Measurements from ENCODE around the gene GAS1.

The GAS1 gene

DNA sequence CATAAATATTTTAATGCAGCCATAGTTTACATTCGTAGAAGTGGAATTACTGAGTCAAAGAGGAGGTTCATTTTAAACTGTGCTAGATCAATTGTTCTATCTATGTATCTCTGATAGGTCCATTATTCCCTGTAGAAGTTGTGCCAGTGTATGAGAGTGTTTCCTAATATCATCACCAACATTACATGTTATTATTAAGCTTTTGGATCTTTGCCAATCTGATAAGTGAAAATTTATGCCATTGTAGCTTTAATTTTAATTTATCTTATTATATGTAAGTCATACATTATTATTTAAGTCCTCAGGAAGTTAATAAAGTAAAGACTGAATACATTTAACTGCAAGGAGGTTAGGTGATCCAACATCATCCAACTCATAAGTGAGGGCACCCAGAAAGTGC, 10.9 kb upstream of the GAS1 start:
- TF ChIP-seq ISL1 (CRISPR knock-in tag; IDR thresholded peaks at IDR 0.05) (peak; percentile 67), ZC3H10 (CRISPR knock-in tag; IDR thresholded peaks at IDR 0.05) (no peak)
- ATAC-seq = no peak

DNA sequence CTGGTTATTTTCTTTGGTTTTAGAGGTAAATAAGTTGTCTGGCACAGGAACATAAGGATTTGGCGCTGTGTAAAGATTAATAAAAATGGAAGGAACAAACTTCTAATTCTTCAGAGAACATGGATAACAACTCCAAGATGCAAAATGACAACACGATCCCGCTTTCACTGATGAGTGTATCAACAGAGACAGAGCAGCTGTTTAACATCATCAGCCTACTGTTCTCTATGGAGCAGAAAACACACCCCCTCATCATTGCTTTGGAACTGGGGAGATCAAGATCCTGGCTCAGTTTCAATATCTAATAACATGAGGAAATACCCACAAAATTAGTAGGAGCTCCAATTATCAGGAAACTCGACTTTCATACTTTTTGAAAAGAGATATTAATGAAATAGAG, 8.3 kb upstream of the GAS1 start:
- ATAC-seq = no peak
- TF ChIP-seq ZNF70 (CRISPR knock-in tag; IDR thresholded peaks at IDR 0.05) (no peak), ISL1 (CRISPR knock-in tag; IDR thresholded peaks at IDR 0.05) (no peak), CSDC2 (CRISPR knock-in tag; IDR thresholded peaks at IDR 0.05) (no peak), ESRRG (CRISPR knock-in tag; IDR thresholded peaks at IDR 0.05) (no peak), TOX (CRISPR knock-in tag; IDR thresholded peaks at IDR 0.05; ENCODE audit: borderline replicate concordance) (no peak)

DNA sequence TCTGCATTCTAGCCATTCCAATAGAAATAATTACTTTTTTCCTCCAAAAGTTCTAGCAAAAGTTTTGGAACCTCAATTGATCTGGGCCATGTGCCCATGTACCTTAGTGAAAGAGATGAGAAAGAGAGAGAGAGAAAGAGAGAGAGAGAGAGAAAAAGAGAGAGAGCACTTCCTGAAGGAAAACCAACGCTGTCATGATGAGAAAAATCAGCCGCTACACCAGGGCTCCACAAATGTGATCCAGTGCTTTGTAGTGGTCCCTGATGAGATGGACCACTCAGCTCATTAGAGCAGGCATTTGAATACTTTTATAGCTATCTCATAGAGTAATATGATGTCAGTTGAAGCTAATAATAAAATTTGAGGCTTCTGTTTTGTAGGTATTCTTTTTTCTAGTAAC, 7.7 kb upstream of the GAS1 start:
- no peak for ATAC-seq
- TF ChIP-seq, protein P1, sequence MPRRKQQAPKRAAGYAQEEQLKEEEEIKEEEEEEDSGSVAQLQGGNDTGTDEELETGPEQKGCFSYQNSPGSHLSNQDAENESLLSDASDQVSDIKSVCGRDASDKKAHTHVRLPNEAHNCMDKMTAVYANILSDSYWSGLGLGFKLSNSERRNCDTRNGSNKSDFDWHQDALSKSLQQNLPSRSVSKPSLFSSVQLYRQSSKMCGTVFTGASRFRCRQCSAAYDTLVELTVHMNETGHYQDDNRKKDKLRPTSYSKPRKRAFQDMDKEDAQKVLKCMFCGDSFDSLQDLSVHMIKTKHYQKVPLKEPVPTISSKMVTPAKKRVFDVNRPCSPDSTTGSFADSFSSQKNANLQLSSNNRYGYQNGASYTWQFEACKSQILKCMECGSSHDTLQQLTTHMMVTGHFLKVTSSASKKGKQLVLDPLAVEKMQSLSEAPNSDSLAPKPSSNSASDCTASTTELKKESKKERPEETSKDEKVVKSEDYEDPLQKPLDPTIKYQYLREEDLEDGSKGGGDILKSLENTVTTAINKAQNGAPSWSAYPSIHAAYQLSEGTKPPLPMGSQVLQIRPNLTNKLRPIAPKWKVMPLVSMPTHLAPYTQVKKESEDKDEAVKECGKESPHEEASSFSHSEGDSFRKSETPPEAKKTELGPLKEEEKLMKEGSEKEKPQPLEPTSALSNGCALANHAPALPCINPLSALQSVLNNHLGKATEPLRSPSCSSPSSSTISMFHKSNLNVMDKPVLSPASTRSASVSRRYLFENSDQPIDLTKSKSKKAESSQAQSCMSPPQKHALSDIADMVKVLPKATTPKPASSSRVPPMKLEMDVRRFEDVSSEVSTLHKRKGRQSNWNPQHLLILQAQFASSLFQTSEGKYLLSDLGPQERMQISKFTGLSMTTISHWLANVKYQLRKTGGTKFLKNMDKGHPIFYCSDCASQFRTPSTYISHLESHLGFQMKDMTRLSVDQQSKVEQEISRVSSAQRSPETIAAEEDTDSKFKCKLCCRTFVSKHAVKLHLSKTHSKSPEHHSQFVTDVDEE (CRISPR knock-in tag; IDR thresholded peaks at IDR 0.05) = no peak

DNA sequence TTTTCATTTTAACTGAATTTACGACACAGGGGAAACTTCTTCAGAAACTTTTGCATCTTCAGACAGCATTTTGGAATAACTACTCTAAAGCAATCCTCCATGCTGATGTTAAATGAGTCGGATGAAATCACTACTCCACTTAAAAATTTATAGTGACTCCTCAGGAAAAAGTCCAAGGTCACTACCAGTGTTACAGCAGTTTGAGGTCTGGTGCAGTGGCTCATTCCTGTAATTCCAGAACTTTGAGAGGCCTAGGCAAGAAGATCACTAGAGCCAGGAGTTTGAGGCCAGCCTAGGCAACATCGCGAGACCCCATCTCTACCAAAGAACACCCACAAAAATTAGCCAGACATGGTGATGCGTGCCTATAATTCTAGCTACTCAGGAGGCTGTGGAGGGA, 5.9 kb upstream of the GAS1 start:
- TF ChIP-seq CSDC2 (CRISPR knock-in tag; IDR thresholded peaks at IDR 0.05) = no peak
- no peak for TF ChIP-seq GLIS3 (CRISPR knock-in tag; IDR thresholded peaks at IDR 0.05)
- no peak for TF ChIP-seq ZFP3 (CRISPR knock-in tag; IDR thresholded peaks at IDR 0.05)
- no peak for TF ChIP-seq PPARA (CRISPR knock-in tag; IDR thresholded peaks at IDR 0.05; ENCODE audit: borderline replicate concordance)
- TF ChIP-seq BACH2 (CRISPR knock-in tag; IDR thresholded peaks at IDR 0.05; ENCODE audit: borderline replicate concordance) = no peak
- TF ChIP-seq, protein P1 (CRISPR knock-in tag; IDR thresholded peaks at IDR 0.05) = no peak
- TF ChIP-seq ZNF565 (CRISPR knock-in tag; conservative IDR thresholded peaks at IDR 0.05; ENCODE audit: low read depth) = no peak
- no peak for TF ChIP-seq OSR1 (CRISPR knock-in tag; IDR thresholded peaks at IDR 0.05)
- no peak for TF ChIP-seq ZFP30 (CRISPR knock-in tag; IDR thresholded peaks at IDR 0.05)
- TF ChIP-seq TCF4 (CRISPR knock-in tag; IDR thresholded peaks at IDR 0.05; ENCODE audit: borderline replicate concordance) = no peak
- TF ChIP-seq, protein P2, sequence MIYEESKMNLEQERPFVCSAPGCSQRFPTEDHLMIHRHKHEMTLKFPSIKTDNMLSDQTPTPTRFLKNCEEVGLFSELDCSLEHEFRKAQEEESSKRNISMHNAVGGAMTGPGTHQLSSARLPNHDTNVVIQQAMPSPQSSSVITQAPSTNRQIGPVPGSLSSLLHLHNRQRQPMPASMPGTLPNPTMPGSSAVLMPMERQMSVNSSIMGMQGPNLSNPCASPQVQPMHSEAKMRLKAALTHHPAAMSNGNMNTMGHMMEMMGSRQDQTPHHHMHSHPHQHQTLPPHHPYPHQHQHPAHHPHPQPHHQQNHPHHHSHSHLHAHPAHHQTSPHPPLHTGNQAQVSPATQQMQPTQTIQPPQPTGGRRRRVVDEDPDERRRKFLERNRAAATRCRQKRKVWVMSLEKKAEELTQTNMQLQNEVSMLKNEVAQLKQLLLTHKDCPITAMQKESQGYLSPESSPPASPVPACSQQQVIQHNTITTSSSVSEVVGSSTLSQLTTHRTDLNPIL (CRISPR knock-in tag; IDR thresholded peaks at IDR 0.05; ENCODE audit: low read depth) = no peak
- no peak for TF ChIP-seq RARB (CRISPR knock-in tag; IDR thresholded peaks at IDR 0.05)
- no peak for TF ChIP-seq ZNF8 (CRISPR knock-in tag; IDR thresholded peaks at IDR 0.05)
- no peak for TF ChIP-seq ZNF70 (CRISPR knock-in tag; IDR thresholded peaks at IDR 0.05)
- TF ChIP-seq SNAI2 (CRISPR knock-in tag; IDR thresholded peaks at IDR 0.05) = no peak
- no peak for TF ChIP-seq ARNTL (CRISPR knock-in tag; IDR thresholded peaks at IDR 0.05; ENCODE audit: borderline replicate concordance, low read depth)
- TF ChIP-seq, protein P3, sequence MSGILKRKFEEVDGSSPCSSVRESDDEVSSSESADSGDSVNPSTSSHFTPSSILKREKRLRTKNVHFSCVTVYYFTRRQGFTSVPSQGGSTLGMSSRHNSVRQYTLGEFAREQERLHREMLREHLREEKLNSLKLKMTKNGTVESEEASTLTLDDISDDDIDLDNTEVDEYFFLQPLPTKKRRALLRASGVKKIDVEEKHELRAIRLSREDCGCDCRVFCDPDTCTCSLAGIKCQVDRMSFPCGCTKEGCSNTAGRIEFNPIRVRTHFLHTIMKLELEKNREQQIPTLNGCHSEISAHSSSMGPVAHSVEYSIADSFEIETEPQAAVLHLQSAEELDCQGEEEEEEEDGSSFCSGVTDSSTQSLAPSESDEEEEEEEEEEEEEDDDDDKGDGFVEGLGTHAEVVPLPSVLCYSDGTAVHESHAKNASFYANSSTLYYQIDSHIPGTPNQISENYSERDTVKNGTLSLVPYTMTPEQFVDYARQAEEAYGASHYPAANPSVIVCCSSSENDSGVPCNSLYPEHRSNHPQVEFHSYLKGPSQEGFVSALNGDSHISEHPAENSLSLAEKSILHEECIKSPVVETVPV (CRISPR knock-in tag; IDR thresholded peaks at IDR 0.05) = no peak
- no peak for ATAC-seq

All from SK-N-SH treated with all-trans-retinoic acid at 6 μM for 48 hours (cell line).